NCI-H187 (cell line): Measurements from ENCODE around the gene FGF21.
"Not testable (repeated sequence)": the region's sequence is repeated elsewhere in the genome, so short reads cannot be mapped to it uniquely, and the experiment has no call there.

Experiments used
- DNase-seq, 2 experiments: peaks; one replicate each; lab custom pipeline; 2025; lab: John Stamatoyannopoulos, UW

The FGF21 gene

DNA sequence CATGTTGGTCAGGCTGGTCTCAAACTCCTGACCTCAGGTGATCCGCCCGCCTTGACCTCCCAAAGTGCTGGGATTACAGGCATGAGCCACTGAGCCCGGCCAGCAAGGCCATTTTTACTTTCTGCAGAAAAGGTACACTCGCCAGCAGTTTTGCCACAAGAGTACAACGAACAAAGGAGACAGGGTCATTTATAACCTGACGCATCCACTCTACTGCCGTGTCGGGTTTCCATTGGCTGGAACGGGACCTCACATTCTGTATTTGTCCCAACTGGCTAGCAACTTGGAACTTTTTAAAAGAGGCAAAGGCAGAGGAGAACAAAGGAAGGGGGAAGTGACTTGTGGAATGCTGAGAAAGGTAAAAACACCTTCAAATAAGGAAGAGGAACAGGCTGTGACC lies 32.0 kb downstream of the FGF21 start:
- not testable (repeated sequence) for DNase-seq

DNA sequence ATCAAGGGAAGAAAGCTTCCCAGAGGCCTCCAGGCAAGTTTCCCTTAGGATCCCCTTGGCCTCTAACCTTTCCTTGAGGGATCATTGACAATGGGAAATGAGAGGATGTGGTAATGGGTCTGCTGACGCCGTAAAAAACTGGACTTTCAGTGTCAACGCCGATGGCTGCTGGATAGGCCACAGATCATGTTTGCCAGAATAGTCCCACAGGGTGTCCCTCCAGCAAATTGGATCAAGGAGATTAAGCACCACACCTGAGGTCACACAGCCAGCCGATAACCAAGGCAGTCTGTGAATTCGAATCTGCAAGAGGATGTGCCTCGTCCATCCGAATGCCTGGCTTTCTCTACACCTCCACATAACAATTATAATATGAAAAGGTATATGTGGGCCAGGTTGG lies 37.9 kb downstream of the FGF21 start:
- DNase-seq: no peak

DNA sequence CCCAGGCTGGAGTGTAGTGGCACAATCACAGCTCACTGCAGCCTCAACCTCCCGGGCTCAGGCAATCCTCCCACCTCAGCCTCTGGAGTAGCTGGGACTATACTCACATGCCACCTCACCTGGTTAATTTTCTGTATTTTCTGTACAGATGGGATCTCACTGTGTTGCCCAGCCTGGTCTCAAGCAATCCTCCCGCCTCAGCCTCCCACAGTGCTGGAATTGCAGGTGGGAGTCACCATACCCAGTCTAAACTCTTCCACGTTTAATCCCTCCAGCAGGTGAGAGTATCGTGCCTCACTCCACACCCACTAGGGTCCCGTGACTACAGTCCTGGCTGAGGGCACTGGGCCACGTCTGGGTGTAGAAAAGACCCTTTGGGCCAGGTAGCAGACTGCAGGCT lies 39.0 kb downstream of the FGF21 start:
- DNase-seq: no peak

DNA sequence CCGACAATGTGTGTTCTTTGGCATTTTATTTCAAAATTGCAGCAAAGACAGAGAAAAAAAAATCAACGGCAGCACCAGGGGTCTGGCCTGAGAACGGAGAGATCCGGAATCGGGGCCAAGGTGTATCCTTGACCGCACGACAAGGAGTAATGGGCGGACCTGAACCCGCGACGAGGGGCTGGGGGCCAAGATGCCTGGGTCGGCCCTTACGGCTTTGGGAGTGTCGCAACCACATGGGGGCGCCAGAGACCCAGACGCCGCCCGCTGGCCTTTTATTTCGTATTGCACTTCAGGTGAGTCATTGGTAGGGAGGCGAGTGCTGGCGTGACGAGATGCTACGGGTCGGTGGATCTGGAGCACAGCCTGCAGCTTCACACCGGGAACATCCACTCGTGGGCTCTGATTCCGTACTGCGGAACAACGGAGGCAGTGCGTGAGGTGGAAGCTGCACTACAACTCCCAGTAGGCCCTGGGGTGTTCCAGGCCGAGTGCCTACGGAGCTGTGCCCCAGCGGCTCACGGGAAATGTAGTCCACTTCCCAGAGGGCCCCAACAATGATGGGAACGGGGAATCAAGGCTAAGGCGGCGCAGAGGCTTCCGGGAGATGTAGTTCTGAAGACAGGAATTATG lies 39.8 kb downstream of the FGF21 start:
- DNase-seq: peak; percentile 94 to 96

DNA sequence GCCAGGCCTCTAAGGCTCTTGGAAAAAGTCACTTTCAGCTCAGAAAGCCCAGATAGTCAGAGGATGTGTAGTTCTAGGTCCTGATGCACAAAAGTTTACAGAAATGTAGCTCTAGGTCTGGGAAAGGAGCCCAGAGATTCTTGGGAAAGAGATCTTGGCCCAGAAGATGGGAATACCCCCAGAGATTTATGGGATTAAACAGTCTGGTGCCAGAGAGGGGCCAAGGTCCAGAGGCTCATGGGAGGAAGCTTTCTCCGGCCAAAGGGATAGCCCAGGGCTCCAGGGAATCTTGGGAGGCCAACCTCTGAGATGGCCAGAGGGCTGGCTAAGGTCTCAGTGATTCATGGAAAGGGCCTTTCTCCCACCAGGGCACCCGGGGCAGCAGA lies 40.4 kb downstream of the FGF21 start:
- no peak for DNase-seq

DNA sequence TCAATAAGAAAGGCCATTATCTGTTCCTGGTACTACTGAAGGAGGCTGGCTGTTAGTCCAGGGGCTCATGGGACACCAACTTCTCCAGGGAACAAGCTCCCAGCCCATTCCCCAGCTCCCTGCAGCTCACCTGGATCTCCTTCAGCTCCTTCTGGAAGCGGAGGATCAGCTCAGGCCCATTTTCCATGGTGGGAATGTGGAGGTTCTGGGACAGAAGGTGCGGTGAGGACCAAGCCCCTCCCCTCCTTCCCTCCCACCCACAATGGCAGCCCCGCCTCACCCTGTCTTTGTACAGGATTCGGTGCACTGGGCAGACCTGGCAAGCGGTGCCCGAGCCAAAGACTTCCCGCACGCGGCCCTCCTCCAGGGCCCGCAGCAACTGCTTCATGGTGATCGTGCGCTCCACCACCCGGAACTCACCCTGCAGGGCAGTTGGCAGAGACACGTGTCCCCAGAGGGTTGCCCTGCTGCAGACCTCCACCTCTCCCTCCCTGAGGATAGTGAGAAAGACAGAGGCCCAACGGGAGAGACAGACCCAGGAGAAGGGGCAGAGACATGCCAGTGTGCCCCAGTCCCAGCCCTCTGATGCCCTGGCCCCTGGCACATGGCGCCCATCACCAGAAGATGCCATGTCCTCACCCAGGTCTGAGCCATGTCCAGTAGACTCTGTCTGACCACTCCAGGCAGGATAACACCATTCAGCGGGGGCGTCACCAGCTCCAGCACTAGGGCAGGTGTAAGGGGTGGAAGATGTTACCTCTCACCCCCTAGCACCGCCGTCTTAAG lies 41.2 kb downstream of the FGF21 start:
- no peak for DNase-seq

DNA sequence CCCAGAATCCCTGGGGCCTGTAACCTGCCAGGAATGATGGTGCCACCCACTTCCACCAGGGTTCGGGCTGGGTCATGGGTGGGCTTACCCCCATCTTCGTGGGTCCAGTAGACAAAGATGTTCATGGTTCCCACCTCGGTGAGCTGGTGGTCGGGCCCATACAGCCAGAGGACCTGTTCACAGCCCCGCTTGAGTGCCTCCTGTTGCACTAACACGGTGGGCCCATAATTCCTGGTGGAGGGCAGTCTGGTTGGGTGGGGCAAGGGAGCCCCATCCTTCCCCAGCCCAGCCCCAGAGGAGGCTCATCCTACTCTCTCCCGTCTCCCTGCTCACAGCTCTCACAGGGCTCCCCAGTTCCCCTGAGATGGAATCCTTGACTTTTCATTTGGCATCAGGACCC lies 41.8 kb downstream of the FGF21 start:
- no peak for DNase-seq

DNA sequence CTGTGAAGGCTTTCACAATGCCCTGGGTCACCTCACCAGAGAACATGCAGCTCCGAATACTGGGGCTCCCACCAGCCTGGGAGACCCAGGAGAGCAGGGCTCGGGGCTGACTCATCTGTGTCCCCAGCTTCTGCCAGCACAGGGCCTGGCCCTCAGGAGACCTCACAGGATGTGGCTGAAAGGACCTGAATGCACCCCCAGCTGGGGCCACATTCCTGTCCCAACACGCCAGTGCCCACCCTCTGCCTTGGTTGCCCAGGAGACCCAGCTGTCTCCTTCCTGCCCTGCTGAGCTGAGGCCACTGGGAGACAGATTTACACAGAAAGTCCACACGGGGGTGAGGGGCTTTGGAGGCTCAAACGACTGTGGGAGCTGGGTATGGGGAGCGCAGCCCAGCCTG lies 43.6 kb downstream of the FGF21 start:
- no peak for DNase-seq

DNA sequence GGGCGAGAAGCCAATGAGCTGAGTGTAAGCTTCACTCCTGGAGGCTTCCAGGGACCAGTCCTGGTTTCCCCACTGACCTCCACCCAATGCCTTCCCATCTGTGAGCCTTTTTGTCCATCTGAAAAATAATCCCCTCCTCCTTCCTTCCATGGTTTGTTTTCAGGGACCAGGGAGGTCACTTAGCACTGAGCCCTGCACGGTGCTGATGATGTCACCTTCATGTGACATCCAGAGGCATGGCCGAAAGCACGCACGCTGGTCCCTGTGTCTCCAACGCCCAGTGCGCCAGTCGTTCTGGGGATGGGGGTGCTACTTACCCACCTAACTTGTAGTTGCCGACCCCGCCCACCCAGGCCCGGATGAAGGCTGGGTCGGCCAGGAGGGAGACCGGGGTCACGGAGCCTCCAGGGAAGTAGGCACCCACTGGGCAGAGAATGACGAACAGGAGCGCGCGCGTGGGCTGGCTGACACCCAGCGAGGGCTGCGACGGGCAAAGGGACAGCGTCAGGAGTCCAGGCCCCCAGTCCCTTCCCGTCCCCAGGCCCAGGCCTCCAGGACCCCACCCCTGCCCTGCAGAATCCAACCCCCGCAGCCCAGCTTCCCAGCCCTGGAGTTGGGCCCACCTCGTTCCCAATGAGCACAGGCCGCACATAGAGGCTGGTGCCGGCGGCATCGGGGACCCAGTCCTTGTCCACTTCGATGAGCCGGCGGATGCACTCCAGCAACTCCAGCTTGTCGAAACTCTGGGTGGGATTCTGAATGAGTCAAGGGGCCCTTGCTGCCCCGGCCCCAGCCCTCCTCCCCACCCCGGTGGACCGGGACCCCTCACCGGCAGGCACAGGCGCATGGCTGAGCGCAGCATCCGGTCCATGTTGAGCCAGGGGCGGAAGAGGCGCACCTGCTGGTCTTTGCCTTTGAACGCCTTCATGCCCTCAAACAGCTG lies 44.3 kb downstream of the FGF21 start:
- no peak for DNase-seq

DNA sequence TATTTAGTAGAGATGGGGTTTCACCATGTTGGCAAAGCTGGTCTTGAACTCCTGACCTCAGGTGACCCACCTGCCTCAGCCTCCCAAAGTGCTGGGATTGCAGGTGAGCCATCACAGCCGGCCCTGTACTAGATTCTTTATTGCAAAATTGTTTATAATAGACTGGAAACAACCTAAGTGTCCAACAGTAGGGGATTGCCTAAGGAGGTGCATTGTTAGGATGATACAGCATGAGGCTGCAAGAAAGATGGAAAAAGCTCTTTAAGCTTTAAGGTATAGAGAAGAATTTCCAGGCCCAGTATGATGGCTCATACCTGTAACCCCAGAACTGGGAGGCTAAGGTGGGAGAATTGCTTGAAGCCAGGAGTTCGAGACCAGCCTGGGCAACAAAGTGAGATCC lies 47.3 kb downstream of the FGF21 start:
- no peak for DNase-seq

DNA sequence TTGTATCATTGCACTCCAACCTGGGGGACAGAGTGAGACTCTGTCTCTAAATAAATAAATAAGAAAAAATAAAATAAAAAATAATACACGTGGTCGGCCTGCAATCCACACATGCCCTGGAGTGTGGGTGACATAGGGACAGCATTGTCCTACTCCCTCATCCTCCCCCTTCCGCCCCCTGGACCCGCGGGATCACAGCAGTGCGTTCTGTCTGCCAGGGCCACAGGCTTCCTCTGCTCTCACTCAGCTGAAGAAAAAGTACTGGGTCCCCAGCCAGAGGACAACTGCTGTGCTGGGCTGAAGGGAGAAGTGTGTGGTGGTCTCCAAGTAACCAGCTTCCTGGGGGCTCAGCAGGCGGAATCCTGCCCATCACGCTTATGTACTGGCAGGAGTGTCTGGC lies 49.2 kb downstream of the FGF21 start:
- no peak for DNase-seq

DNA sequence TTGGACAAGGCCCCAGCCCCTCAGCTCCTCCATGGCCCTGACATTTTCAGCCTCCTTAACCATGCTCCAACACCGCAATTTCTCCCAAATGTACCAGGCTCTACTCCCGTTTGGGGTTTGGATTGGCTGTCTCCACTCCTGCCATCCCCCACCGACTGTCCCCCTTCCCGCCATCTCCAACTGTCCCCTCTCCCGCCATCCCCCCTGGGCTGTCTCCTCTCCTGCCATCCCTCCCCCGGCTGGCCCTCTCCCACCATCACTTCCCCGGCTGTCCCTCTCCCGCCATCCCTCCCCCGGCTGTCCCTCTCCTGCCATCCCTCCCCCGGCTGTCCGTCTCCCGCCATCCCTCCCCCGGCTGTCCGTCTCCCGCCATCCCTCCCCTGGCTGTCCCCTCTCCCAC lies 50.1 kb downstream of the FGF21 start:
- DNase-seq: no peak

DNA sequence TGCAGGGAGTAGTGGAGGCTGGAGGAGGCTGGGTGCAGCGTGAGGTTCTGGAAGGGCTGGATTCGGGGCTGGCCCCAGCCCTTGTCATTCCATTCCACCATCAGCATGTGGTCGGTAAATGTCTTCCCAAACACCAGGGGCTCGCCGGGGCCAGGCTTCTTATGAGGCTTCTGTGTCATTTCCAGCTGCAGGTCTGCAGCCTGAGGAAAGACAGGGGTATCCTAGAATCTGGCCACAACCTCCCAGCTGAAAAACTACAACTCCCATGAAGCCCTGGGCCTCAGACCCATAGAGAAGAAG lies 51.1 kb downstream of the FGF21 start:
- DNase-seq: no peak

DNA sequence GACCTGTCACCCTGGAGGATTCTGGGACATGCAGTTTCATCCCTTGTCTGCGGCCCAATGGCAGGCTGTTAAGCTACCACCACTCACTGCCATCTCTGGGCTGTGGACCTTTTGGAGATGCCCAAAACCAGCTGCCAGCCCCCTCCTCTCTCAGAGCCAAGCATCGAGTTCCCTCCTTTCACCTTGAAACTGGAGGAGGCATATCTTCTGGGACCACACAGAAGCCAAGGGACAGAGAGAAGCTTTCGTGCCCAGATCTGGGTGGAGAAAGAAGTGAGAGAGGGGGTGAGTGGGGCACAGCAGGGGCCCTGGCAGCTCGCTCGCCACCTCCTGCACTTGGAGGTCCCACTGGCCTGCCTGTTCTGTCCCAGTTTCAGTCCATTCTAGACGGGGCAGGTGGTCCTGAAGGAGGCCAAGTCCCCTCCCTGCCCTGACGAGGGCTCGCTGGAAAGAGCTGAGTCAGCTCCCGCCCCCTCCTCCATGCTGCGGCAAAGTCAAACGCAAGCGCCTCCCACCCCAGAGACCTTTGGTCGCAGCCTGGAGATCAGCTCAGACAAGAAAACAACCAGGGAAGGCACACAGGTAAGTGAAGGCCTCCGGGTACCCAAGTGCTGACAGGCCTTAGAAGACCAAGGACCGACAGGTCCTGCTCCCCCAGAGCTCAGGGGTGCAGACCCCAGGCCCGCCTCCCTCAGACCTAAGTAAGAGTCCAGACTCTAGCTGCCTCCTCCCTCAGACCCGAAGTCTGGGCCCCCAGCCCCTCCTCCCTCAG lies 51.7 kb downstream of the FGF21 start:
- DNase-seq: no peak

DNA sequence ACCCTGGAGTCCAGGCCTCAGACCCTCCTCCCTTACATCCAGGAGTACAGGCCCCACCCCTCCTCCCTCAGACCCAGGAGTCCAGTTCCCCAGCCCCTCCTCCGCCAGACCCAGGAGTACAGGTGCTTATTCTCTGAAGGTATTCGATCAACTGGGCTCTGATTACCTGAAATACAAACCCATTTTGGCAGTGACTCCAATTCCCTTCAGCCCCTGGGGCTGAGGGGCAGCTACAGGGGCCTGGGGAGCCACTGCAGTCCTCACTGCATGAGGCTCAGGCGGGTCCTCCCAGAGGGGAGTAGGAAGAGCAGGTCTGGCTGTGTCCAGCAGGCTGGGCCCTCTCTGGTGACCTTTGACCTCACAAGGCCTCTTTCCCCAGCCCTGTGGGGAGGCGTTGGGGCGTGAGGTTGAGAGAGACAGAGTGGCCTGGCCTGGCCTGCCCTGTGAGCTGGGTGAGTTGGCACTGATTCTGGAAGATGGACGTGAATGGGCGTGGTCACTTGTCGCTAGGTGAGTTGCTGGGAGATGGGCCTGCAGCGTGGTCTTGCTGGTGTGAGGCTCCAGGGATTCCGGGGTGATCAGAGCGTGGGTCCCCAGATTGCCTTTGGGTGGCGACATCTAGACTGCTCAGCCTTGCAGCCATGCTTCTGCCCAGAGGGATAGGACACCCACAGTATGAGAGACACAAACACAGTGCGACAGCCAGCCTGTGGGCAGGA lies 52.4 kb downstream of the FGF21 start:
- no peak for DNase-seq
